Measurements from ENCODE around the gene IRGC.

Gene IRGC

DNA sequence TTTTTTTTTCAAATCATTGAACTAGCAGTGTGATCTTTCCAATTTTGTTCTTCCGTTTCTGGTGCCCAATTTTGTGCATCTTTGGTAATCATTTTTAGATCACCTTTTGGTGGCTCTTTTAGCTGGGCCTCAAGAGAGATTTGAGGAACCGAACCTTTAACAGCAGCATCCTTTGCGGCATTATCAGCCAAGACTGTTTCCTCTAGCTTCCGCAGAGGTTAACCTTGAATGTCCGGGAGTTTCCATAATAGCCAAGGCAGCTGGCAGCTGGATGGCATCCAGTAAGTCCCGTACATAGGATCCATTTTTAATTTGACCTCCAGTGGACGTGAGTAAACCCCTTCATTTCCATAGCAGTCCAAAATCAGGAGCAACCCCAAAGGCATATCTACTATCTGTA is 9.6 kb downstream of the IRGC start:
- DNase-seq: peak; percentile 60

DNA sequence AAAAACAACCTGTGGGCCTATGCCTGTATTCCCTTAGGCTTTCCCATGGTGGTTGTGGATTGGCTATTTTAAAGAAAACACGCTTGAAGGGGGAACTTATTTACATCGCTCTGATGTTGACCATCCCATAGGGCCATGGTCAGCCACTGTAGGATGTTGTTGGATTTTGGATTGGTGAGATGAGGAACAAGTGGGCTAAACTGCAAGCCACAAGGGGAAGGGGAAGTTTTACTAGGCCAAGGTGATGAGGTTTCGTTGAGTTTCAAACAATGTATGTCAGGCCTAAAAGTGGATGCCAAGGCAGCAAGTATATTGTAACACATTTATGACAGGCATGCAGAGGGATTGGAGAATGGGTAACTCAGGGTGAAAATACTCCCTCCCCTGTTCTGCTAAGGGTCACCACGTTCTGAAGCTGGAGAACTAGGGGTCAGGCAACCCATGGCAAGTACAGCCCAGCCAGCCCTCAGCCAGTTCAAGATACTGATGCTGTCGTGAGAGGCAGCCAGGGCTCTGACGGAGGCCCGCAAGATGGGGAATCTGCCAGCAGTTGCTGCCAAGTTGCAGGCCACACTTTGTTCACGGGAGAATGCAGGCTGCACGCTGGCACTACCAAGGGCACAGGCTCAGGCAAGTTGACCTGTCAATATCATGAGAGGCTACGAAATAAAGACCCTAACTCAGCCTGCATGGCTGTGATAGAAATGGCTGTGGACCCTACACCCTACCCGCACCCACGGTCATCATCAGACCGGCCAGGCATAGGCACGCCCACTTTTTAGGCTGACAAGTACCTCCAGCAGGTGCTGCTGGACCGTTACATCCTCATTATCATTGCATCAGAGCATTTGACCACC is 11.1 kb downstream of the IRGC start:
- peak; percentile 9 for DNase-seq

DNA sequence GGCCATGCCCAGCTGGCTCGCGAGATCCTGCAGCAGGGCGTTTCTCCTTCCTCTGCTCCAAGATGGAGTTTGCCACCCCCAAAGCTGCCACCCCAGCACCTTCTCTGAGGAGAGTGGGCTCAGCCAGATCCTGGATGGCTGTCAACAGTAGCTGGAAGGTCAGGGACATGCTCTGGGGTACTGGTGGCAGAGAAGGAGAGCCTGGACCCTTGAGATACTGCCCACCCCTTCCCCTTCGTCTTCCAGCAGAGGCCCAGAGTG is 11.6 kb downstream of the IRGC start:
- DNase-seq: no peak

- DNase-seq: no peak
Measured at GRCh38 chr19:43729919-43730318, 14.0 kb downstream of the IRGC start.

DNA sequence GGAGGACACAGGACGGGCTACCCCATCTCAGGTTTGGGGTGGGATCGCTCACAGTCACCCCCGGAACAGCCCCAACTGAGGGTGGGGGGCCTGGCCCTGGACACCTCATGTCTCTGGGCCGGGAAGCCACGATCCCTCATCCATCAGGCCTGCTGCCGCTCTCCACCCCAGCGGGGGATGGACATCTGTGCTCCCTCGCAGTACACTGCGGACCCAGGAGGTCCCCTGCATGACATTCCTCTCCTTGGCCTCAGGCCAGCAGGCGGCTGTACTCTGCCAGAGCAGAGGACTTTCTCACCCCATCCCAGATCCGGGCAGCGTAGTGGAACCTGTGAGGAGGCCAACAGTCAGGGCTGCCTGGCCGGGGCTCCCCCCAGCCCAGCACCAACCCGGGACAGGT is 15.5 kb downstream of the IRGC start:
- no peak for DNase-seq

- DNase-seq: no peak
Measured at GRCh38 chr19:43731846-43732245, 16.0 kb downstream of the IRGC start.

- DNase-seq: no peak
Measured at GRCh38 chr19:43735013-43735412, 19.1 kb downstream of the IRGC start.

DNA sequence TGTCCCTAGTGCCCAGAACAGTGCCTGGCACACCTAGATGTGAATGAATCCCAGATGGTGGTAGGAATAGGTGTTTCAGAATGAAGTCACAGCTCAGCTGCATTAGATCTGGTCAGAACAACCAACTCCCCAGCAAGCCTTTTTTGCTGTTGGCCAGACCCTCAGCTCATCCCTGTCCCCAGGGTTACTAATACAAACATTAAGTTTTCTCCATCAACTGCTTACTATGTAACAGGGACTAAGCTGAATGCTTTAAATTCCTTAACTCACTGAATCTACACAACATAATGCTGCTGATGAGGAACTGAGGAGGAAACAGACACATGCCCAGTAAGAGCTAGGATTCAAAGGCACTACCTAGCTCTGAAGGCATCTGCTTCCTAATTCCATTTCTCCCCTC is 20.1 kb downstream of the IRGC start:
- no peak for DNase-seq

DNA sequence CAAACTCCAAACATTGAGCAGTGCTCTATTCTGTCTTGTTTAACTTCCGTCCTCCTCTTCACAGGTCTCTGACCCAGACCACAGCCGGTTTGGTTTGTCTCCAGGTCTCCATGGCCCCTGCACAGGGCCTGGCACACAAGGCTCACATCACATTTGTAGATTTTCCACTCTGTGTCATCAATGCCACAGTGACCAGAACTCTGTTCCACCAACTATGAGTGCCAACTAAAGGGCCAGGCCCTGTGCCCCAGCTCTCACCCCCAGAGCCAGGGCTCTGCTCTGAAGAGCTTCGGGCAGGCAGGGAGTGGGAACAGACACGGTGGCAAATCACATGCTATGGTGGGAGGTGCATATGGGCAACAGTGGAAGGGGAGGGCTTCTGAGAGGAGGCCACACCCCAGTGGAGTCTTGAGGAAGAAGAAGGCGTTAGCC is 22.9 kb downstream of the IRGC start:
- no peak for DNase-seq

GRCh38 chr19:43739439-43740235 is 23.8 kb downstream of the IRGC start:
- no peak for DNase-seq

DNA sequence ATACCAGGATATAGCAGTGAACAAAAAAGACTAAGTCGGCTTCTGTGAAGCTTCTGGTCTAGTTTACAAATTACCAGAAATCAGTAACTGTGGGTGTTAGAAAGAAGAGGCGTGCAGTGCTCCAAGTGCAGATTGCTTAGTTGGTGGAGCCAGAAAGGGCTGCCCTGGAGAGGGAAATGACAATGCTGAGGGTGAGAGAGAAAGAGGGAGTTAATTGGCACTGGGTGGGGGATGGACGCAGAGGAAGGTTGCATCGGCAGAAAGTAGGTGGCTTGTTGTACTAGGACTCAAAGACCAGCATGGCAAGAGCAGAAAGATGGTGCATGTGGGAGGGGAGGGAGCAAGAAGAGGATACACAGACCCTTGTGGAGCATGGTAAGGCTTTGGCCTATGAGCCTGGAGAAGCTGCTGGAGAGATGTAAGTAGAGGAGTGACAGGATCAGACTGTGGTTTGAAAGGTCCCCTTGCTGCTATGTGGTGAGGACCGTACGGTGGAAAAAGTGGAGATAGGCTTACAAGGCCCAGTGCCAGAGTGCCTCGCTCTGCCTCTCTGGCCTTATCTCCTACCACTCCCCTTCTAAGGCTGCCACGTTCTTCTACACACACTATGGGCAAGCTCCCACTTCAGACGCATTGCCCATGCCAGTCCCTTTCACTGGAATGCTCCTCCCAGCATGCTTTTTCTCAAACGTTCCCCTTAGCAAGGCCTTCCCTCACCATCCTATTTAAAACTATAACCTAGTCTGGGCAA is 25.4 kb downstream of the IRGC start:
- DNase-seq: no peak

DNA sequence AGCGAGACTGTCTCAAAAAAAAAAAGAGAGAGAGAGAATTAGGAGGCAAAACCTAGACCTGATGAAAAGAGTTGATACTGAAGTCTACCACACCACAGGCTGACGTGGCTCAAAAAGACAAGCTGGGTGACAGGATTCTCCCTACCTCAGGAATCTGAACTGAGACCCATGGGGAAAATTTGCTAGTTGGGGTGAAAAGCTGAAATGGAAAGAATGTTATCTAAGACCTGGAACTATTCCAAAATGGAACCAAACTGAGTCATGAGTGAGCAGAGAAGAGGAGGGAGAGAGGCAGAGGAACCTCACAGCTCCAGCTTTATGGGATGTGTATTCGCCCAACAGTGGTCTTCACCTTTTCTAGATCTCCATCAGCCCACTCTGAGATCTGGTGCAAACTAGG is 27.2 kb downstream of the IRGC start:
- no peak for DNase-seq

- no peak for DNase-seq
Measured at GRCh38 chr19:43747557-43748204, 31.8 kb downstream of the IRGC start.

- no peak for DNase-seq
Measured at GRCh38 chr19:43748205-43748594, 32.3 kb downstream of the IRGC start.

GRCh38 chr19:43748685-43749084 is 32.8 kb downstream of the IRGC start:
- no peak for DNase-seq

- DNase-seq: no peak
Measured at GRCh38 chr19:43749152-43749551, 33.3 kb downstream of the IRGC start.

GRCh38 chr19:43749898-43750297 is 34.0 kb downstream of the IRGC start:
- DNase-seq: no peak

DNA sequence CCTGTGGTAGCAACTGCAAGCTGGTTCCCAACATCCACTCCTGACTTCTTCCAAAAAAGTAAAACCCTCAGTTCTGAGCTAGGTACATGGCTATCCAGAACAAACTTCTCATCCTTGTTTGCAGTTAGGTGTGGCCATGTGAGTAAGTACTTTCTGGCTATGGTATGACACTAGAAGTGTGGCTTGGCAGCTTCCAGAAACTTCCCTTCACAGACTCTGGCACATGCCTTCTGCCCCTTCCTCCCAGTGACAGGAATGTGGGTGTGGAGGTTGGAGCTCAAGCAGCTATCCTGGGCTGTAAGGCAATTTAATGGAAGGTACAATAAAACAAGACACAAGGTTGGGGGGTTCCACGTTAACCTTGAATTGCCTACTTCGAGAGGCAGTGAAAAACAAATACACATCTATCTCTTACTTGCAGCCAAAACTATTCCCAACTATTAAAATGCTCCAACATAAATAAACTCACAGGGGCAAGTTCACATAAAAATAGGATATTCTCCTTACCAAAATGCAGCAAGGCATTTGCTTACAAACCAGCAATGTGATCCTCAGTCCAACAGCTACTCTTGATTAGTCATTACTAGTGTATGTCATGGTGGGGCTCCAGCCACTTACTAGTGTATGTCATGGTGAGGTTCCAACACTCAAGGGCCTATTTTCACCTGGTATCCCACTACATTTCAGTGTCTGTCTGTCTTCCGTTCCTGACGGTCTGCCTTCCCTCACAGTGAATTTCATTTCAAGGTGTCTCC is 35.8 kb downstream of the IRGC start:
- no peak for DNase-seq

GRCh38 chr19:43752287-43752875 is 36.5 kb downstream of the IRGC start:
- no peak for DNase-seq

DNA sequence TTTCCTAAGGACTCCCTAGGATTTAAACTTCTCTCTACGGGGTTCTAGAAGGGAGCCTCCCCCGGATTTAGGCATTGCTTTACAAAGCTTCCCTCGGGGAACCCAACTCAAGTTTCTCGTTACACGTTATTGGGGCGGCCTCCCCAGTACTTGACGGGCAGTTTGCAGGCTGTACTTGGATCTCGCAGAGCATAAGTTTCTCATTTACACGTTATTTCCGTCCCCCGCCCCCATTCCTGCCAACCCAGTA is 38.3 kb downstream of the IRGC start:
- no peak for DNase-seq

GRCh38 chr19:43754503-43755255 is 38.8 kb downstream of the IRGC start, which contains the start of gene SMG9:
SMG9 (minus strand) TSS chr19:43754962; CDS start chr19:43750741, 4,221 bp downstream.
- DNase-seq: peak; percentile 96
